ENCODE results near the gene TMEM108.
A peak's percentile ranks its signal among the peaks of the same experiment; 100 is the strongest.
"Not testable (repeated sequence)": the region's sequence is repeated elsewhere in the genome, so short reads cannot be mapped to it uniquely, and the experiment has no call there.

The TMEM108 gene

DNA sequence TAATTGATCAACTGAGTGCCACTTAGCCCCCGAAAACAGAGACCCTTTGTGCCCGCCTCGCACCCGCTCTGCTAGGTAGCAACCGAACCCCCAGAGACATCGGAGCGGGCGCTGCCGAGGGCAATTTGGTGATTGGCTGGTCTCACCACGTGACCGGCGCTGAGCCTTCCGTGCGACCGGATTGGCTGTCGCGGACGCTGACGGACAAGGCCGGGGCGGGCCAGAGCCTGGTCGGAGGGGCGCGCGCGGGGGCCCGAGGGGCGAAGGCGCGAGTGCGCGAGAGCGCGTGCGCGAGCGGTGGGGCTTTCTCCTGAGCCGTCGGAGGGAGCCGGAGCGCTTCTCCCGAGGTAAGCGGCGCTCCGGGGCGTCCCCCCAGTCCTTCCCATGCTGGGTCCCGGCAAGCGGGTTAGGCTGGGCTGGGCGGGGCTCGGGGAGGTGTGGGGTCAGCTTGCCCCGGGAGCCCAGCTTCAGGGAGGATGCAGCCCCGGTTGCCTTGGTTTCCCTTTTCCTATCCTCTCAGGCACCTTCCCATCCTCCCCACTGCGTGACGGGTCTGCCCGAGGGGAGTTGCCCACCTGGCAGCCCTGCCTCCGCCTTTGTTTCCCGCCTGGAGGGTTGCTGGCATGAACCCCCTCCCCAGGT lies at the start of gene TMEM108:
TMEM108 (plus strand) TSS at position 303 of the 642 bp plus-strand sequence.
- FAIRE-seq (no peak), DNase-seq (ENCODE audit: low spot score) (no peak)

DNA sequence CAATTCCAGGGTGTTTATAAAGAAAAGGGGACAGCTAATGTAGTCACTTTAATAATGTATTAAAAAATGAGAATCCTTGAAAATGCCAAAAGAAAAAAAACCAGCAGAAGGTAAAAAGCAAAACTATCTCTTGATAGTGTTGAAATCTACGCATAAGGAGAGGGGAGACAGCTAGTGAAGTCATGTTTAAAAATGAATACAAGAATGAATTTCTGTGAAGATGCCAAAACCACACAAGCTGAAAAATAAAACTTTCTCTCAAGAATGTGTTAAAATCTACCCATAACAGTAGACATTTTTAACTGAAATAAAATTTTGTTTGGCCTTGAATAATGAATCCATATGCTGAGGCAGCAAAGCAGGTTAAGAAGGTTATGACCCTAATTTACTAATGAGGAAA lies 42.2 kb upstream of the TMEM108 start:
- no peak for DNase-seq (ENCODE audit: low spot score)
- no peak for FAIRE-seq

DNA sequence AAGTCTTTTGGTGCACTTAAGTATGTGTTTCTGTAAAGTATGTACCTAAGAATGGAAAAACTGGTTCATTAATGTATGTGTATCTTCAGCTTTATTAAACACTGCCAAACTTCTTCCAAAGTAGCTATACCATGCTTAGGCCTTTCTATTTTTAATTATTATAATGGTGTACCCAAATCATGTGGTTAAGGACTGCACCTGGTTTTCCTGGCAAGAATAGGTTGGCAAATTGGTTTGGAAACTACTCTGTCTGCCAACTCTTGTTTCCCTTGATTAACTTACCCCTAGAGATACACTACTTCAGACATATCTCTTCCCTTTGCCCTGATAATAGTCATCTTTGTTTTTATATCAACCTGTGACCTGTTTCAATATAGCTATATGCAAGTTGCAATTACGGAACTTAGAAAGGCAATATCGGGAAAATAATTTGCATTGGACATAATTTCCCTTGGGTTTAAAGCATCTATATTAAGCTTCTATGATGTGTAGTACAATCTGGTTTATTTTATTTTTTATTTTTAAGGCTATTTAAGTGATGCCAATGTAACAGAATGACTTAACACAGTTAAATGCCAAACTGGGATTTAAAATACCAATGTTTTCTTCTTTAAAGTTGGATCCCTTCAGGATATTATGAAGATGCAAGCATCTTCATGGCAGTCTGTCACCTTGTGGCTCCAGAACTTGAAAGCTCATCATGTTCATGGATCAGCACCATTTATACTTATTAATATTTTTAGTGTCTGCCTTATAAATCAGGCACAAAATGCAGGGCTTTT lies 40.6 kb upstream of the TMEM108 start:
- FAIRE-seq, result no peak

DNA sequence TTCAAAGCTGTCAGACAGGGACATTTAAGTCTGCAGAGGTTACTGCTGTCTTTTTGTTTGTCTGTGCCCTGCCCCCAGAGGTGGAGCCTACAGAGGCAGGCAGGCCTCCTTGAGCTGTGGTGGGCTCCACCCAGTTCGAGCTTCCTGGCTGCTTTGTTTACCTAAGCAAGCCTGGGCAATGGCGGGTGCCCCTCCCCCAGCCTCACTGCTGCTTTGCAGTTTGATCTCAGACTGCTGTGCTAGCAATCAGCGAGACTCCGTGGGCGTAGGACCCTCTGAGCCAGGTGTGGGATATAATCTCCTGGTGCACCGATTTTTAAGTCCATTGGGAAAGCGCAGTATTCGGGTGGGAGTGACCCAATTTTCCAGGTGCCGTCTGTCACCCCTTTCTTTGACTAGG lies 33.2 kb upstream of the TMEM108 start:
- not testable (repeated sequence) for DNase-seq (ENCODE audit: low spot score); FAIRE-seq

More for the DNA sequence above, 40.6 kb upstream of the TMEM108 start:
- DNase-seq (ENCODE audit: low spot score), result no peak

DNA sequence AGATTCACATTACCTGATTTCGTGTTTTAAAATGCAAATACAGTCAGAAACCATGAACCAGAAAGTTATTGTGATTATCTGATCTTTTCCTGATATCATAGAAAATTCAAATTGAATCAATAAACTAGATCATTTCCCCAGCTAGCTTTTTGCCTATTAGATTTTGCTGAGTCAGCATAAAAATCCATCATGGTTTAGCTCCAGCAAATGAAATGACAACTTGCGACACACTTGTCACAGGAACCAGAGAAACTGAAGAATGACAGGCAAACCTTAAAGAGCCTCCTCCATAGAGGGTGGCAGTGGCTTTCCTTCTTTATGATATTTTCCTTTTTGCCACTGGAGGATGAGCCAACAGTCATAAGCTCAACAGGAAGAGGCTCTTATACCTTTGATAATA lies 30.6 kb upstream of the TMEM108 start:
- no peak for DNase-seq (ENCODE audit: low spot score)
- FAIRE-seq, result no peak

DNA sequence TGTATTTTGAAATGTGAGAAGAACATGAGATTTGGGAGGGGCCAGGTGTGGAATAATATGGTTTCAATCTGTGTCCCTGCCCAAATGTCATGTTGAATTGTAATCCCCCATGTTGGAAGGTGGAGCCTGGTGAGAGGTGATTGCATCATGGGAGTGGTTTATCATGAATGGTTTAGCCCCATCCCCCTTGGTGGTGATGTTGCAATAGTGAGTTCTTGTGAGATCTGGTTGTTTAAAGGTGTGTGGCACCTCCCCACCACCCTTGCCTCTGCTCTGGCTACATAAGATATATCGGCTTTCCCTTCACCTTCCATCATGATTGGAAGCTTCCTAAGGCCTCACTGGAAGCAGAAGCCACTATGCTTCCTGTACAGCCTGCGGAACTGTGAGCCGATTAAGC lies 23.9 kb upstream of the TMEM108 start:
- no peak for FAIRE-seq
- DNase-seq (ENCODE audit: low spot score), result no peak

DNA sequence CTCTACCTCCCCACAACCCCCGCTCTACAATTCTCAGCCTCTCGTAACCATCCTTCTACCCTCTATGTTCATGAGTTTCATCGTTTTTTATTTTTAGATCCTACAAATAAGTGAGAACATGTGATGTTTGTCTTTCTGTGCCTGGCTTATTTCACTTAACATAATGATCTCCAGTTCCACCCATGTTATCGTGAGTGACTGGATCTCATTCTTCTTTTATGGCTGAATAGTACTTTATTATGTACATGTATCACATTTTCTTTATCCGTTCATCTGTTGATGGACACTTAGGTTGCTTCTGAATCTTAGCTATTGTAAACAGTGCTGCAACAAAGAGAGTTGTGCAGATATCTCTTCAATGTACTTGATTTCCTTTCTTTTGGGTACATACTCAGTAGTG lies 22.6 kb upstream of the TMEM108 start:
- DNase-seq (ENCODE audit: low spot score); FAIRE-seq: not testable (repeated sequence)

DNA sequence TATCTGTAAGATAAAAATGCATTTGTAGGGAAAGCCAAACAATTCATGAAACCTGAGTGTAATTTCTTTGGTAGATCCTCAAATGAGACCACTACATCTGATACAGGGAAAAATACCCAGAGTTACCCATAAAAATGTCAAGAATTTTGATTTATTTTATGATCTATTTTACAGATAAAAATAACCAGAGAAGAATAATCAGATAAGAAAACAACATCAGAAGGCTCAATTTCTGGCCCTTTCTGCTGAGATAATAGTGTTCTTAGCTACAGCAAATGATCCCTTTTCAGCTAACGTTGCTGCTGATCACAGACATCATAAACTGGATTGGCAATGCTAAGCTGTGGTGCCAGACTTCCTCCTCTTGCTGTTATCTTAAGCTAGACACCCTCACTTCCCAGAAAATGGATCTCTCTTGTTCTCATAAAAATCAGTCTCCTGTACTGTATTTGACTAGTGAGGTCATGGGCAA lies 21.3 kb upstream of the TMEM108 start:
- FAIRE-seq (no peak), DNase-seq (ENCODE audit: low spot score) (no peak)

DNA sequence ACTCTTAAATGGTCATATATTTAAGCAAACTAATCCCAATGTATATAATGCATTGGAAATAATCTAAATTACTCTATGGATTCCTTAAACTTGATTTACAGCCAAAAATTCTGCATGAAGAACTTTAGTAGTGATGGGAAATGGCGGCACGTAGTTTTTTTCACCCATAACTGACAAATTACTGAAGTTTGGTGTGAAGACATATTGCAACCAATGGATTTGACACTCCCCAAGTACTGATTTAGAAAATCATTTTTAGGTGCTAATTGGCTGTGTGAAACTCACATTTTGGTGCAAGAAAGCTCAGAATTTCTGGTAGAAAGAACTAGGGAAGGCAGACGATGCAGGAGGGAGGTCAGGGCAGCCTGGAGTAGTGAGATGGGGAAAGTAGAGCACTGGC lies 19.3 kb upstream of the TMEM108 start:
- FAIRE-seq, result no peak
- no peak for DNase-seq (ENCODE audit: low spot score)

DNA sequence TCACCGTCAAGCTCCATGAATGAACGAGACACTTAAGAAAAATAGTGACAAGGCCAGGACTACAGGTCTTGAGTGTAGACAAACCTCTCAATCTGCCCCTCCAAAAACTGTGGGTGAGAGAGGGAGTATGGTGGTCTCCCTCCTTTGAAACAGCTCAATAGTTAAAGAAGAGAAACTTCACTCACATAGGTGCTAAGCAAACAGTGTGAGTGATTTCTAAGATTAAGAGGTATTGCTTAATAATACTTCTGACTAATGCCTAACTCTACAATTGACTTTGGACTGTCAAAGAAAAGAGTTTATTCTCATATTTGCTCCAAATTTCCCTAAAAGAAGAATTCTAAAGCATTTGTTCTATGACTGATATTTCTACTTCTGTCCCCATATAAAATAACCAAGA lies 17.0 kb upstream of the TMEM108 start:
- DNase-seq (ENCODE audit: low spot score) (no peak), FAIRE-seq (no peak)

DNA sequence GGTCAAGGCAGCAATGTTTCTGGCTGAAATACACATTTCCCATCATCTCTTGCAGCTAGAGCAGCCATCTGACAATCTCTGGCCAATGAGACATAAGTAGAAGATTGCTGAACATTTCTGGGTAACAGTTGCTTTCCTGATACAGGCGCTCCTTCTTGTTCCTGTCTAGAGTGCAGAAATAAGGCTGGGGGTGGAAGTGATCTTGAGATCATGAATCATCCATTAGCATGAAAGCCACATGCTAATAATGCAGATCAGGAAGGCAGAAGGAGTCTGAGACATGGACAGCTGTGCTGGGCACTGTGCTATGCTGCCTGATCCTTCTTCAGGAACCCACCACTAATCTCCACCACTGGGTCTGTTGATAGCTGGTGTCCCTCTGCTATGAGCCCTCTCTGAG lies 14.8 kb upstream of the TMEM108 start:
- no peak for FAIRE-seq
- DNase-seq (ENCODE audit: low spot score), result no peak

DNA sequence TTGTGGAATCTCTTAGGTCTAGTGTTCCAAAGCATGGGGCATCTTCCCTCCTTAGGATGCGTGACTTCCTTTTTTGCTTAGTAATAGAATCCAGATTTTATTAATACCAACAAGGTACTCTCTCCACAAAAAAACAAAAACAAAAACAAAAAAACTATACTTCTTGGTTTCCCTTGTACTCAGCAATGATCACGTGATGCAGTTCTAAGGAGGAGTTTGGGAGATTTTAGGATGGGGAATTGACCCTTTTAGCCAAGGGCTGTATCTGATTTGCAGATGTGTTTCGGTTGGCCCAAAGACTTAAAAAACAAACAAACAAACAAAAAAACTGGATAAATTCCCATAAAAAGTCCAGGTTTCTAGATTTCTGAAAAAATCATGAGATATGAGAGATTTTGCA lies 12.6 kb upstream of the TMEM108 start:
- DNase-seq (ENCODE audit: low spot score) (no peak), FAIRE-seq (no peak)

DNA sequence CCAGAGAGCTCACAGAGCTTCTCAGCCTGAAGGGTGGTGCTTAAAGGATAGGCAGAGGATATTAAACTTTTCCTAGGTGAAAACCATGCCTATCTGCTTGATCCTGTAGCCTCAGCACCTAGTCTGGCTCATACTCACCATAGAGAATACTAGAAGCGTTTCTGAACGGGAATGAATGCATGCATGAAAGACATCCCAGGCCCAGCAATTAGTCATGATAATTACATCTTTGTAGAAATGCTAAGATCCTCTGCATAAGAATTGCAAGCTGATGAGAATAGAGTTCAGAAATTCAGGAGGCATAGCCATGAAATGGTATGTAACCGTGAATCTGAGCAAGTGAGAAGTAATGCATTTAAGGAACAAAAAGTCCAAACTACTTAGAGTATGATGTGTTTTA lies 5.9 kb upstream of the TMEM108 start:
- DNase-seq (ENCODE audit: low spot score) (no peak), FAIRE-seq (no peak)

DNA sequence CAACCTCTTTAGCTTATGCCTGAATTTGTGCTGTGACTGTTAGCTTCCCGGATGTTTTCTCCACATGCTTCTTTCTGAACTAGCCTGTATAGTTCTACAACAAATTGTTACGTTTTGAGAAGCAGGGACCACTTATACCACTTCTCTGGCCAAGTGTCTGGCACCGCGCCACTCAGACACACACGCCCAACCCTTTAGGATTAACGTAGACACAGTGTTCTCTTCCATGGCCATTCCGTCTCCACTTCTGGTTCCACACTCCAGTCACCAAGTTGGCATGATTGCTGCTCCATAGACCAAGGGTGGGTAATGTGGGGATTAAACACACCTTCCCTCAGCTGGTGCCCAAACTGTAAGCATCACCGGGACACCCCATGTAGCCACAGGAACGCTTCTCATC lies 755 bp upstream of the TMEM108 start:
- DNase-seq (ENCODE audit: low spot score), result no peak

DNA sequence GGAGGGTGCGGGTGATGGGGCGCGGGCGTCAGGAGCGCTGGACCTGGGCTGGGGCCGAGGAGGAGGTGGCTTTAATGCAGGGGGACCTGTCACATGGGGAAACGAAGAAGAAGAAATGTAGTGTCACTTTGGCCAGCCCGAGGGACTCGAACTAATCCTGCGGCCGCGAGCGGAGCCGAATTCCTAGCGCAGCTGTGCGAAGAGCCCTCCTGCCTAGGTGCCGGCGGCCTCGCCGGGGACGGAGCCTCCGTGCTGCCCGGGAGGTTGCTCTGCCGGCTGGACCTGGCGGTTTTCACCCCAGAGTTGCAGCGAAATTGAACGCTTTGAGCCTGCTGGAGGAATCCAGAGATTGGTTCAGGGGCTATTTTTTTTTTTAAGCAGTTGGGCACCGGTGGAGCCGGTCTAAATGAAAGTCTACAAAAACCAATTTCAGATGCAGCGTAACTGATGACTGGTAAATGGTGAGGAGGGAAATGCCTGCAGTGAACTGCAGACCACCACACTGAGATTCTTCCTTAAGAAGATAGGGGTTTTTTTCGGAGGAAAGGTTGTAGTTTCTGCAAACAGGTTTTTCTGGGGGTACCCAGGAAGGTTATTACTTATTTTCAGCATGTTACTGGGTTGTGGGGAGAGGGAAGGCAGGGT lies 662 bp downstream of the TMEM108 start:
- FAIRE-seq (no peak), DNase-seq (ENCODE audit: low spot score) (no peak)

More for the DNA sequence above, 755 bp upstream of the TMEM108 start:
- FAIRE-seq, result no peak

DNA sequence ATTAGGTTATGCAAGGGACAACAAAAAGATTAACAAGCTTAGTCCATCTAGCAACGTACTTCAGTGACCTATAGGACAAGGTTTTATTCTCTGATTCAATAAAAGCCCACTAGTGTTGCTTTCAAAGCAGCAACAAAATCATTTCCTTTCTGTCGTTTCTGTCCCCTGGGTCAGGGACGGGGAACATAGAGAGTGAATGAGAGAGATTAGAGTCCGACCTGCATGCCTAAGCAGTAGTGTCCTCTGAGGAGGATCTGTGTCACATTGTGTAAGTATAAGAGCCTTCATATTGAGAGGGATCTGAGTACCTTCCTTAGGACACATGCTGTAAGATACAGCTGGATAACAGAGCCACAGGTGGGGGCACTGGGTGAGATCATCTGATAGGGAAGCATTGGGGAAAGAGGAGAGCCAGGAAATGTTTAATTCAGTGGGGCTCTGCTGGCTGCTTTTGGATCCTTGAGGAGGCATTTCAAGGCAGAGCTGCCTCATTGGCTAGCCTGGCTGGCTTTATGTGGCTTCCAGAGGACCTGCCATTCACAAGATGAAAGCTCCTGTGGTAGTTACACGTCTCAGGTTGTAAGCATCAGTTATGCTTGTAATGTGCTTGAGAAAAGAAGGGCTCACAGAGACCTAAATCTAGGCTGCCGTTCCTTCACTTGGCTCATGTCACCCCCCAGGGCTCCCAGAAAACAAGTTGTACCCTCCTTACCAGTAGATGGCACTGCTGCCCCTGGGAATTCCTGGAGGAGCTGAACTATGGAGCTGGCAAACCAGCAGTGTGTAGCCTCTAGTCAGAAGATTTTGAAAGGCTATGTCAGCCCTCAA lies 2.7 kb downstream of the TMEM108 start:
- FAIRE-seq (no peak), DNase-seq (ENCODE audit: low spot score) (peak; percentile 33)

DNA sequence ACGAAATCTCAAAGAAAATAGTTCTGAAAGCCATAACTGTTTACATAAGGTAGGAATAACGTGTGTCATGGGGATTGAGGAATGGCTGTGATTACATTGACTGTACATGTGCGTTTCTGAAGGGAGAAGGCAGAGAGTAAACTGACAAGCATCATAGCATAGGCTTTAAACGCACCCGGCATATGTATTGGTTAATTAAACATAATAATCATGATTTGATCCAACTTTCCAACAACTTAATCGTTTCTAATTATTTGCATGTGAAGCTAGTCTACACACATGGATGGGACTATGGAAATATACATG lies 3.3 kb downstream of the TMEM108 start:
- FAIRE-seq (no peak), DNase-seq (ENCODE audit: low spot score) (no peak)

DNA sequence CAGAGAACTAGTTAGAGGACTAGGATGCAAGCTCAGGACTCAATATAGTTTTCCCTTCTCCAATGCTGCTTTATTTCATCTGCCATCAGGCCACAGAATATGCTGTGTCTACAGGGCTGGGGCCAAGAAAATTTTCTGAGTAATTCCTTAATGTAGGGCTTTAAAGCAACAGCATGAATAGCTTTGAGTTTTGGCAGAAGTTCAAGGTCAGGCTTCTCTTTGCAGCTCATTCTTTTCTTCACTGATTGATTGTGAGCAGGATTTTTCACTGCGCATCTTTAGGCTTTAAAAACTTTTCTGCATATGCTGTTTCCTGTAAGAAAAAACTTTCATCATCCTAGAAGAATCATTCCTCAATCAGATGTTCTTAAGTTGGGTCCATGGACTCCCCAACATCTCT lies 4.6 kb downstream of the TMEM108 start:
- FAIRE-seq, result no peak
- DNase-seq (ENCODE audit: low spot score), result no peak

DNA sequence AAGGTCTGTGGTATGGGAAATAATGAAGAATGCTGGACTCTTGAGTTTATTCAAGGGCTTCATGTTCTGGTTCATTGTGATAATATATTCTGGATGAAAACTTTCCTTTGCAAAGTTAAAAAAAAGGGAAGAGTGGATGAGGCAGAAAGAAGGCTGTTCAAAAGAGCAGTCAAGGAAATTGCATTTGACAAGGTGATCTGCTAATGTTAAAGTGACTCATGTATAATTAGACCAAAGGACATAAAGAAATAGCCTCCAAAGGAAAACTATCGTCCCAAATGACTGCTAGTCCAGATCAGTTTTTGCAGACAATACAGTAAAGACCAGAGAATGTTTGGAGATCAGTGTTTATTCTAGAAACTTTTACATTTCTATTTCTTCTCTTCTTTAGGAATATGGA lies 9.8 kb downstream of the TMEM108 start:
- DNase-seq (ENCODE audit: low spot score) (no peak), FAIRE-seq (no peak)

DNA sequence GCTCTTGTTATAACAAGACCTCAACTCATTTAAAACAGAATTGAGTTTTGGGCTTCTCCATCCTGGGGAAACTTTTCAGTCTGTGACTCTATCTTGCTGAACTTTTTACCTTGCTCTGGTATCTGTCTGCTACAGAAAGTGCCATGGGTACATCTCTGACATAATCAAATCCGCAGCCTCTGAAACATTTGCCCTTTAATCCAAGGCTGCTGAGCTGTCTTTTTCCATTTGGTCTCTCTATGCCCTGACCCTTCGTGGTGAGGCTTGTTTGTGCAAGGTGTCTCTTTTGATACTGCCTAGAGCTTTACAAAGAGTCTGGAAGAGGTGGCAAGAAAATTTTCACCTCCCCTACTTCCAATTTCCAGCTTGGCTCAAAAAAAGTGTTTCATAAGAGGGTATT lies 11.3 kb downstream of the TMEM108 start:
- FAIRE-seq (no peak), DNase-seq (ENCODE audit: low spot score) (no peak)

DNA sequence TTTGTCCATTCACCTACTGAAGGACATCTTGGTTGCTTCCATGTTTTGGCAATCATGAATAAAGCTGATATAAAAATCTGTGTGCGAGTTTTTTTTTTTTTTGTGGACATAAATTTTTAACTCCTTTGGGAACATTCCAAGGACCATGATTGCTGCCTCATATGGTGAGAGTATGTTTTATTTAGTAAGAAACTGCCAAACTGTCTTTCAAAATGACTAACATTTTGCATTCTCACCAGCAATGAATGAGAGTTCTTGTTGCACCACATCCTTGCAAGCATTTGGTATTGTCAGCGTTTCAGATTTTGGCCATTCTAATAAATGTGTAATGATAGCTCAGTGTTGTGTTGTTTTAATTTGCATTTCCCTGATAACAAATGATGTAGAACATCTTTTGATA lies 12.7 kb downstream of the TMEM108 start:
- no peak for DNase-seq (ENCODE audit: low spot score)
- no peak for FAIRE-seq

DNA sequence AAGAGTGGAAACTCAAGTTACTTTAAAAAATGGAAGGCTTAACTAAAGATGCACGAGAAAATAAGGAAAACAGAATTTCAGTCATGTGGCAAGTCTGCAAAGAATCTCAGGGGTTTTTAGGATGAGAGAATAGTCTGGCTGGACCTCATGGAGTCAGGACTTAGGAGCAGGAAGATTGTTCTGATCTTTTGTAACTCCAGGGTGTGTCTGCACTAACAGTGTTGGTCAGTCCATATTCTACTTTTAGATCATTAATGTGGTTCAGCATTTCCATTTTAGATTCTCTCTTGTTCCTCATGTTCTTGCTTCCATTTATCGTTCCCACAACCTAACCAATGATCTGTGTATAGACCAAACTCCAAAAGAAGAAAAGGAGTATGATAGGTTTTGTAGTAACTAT lies 15.3 kb downstream of the TMEM108 start:
- DNase-seq (ENCODE audit: low spot score), result no peak
- FAIRE-seq, result no peak

Data from RCC 7860 (cell line).